Naive thymus-derived CD4-positive, alpha-beta T cell (primary cell): ENCODE results near the gene LAMC1. TPM values are rescaled to one million over a fixed set of nuclear protein-coding genes. Genes with fewer than 3 reads are reported as not detected.
"Not testable (repeated sequence)": the region's sequence is repeated elsewhere in the genome, so short reads cannot be mapped to it uniquely, and the experiment has no call there.

Source experiments
- ATAC-seq: fragments of 150-1000 bp; cut with Tn5 transposase; 2 replicates; pipeline ENCODE4 v1.10.0; 2021; ENCODE audit warnings: mild to moderate bottlenecking, moderate library complexity
- CTCF ChIA-PET: fragments of 350-600 bp; sonication (Branson Sonifier 250); formaldehyde crosslinking; loops from one replicate; lab custom pipeline; 2021; ENCODE audit warnings: antibody characterized with exemption; lab: Charles Lee
- POLR2A ChIA-PET: fragments of 350-600 bp; sonication (Branson Sonifier 250); formaldehyde crosslinking; loops from one replicate; lab custom pipeline; 2021; ENCODE audit warnings: antibody characterized with exemption, inconsistent platforms; lab: Charles Lee
- DNase-seq, 9 donors: peaks; one replicate each; pipeline versions ENCODE4 v3.0.0 to v3.0.0-alpha.2; 2020 to 2022; ENCODE audit warnings: mixed read lengths in 1 of 9
- H3K27ac ChIP-seq: one replicate; pipeline ENCODE4 v1.7.0; 2013; ENCODE audit warnings: mild to moderate bottlenecking, low read depth, low read length, moderate library complexity
- H3K27me3 ChIP-seq, 2 donors: one replicate each; pipeline ENCODE4 v1.7.0; 2013; ENCODE audit warnings: low read length in 2 of 2, mild to moderate bottlenecking in 2 of 2, moderate library complexity in 2 of 2; ENCODE audit not compliant: control insufficient read depth in 2 of 2, insufficient read depth in 2 of 2
- H3K36me3 ChIP-seq, 3 experiments: 1 replicate in 2 of 3; 2 replicates in 1 of 3; pipeline ENCODE4 v1.7.0; 2013; ENCODE audit warnings: low read length in 3 of 3, mild to moderate bottlenecking in 3 of 3, moderate library complexity in 1 of 3; ENCODE audit not compliant: insufficient read depth in 3 of 3, control insufficient read depth in 2 of 3
- H3K4me1 ChIP-seq, 2 donors: one replicate each; pipeline ENCODE4 v1.7.0; 2013; ENCODE audit warnings: low read length in 2 of 2, mild to moderate bottlenecking in 2 of 2, moderate library complexity in 1 of 2; ENCODE audit not compliant: control insufficient read depth in 2 of 2, insufficient read depth in 2 of 2
- H3K4me3 ChIP-seq: 2 replicates; pipeline ENCODE4 v1.7.0; 2013; ENCODE audit warnings: mild to moderate bottlenecking, low read length
- H3K9me3 ChIP-seq, 3 experiments: 1 replicate in 2 of 3; 2 replicates in 1 of 3; pipeline ENCODE4 v1.7.0; 2013; ENCODE audit warnings: low read length in 3 of 3; ENCODE audit not compliant: control insufficient read depth in 2 of 3
- H3K27ac Mint-ChIP-seq, 9 donors: one replicate each; pipeline ENCODE4 v1.8.0; 2020 to 2022; ENCODE audit warnings: mixed read lengths in 9 of 9, mild to moderate bottlenecking in 8 of 9, moderate library complexity in 5 of 9, inconsistent platforms in 2 of 9
- H3K27me3 Mint-ChIP-seq, 5 donors: one replicate each; pipeline ENCODE4 v1.8.0; 2021 to 2022; ENCODE audit warnings: mixed read lengths in 5 of 5, mild to moderate bottlenecking in 1 of 5
- H3K36me3 Mint-ChIP-seq, 5 donors: one replicate each; pipeline ENCODE4 v1.8.0; 2020 to 2022; ENCODE audit warnings: mixed read lengths in 5 of 5, mild to moderate bottlenecking in 3 of 5, inconsistent platforms in 1 of 5
- H3K4me1 Mint-ChIP-seq, 7 donors: one replicate each; pipeline ENCODE4 v1.8.0; 2020 to 2022; ENCODE audit warnings: mixed read lengths in 7 of 7, mild to moderate bottlenecking in 3 of 7, inconsistent platforms in 1 of 7
- H3K4me3 Mint-ChIP-seq, 10 donors: one replicate each; pipeline ENCODE4 v1.8.0; 2020 to 2022; ENCODE audit warnings: mild to moderate bottlenecking in 10 of 10, mixed read lengths in 10 of 10, moderate library complexity in 6 of 10, inconsistent platforms in 2 of 10
- H3K9me3 Mint-ChIP-seq, 11 donors: one replicate each; pipeline ENCODE4 v1.8.0; 2020 to 2022; ENCODE audit warnings: mixed read lengths in 11 of 11, mild to moderate bottlenecking in 4 of 11, inconsistent platforms in 1 of 11, moderate library complexity in 1 of 11
- intact Hi-C, 2 donors: fragments of 100-400 bp; cut with micrococcal nuclease; formaldehyde crosslinking; loops; one replicate each; pipeline ENCODE4 v1.15.1; 2023
- polyA plus RNA-seq, 2 donors: library from polyadenylated mRNA; unstranded; fragments of 300-500 nt; fragmentation: Illumina TruSeq; gene quantifications; one replicate each; pipeline ENCODE4 v1.2.3, GENCODE V29; 2021
- total RNA-seq, 6 experiments: library from RNA in 5 of 6; stranded (reverse) in 5 of 6; gene quantifications; 1 replicate in 5 of 6; 2 replicates in 1 of 6; pipeline ENCODE4 v1.2.3 and lab custom pipeline; 2021 to 2026

Gene LAMC1
- total and polyA plus RNA-seq, 7 experiments from 2014 or later = 0.02 to 1.3 (median 0.24) TPM; not detected in 2

DNA sequence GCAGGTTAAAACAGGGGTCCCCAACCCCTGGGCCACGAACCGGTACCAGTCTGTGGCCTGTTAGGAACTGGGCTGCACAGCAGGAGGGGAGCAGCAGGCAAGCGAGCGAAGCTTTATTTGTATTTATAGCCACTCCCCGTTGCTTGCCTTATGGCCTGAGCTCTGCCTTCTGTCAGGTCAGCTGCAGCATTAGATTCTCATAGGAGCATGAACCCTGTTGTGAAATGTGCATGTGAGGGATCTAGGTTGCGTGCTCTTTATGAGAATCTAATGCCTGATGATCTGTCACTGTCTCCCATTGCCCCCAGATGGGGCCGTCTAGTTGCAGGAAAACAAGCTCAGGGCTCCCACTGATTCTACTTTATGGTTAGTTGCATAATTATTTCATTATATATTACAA lies 49.4 kb downstream of the LAMC1 start:
- H3K9me3 Mint-ChIP-seq, H3K9me3 ChIP-seq, CTCF ChIA-PET, H3K27ac ChIP-seq, H3K27me3 ChIP-seq, DNase-seq, ATAC-seq, POLR2A ChIA-PET, H3K4me1 ChIP-seq, H3K4me1 Mint-ChIP-seq, H3K4me3 ChIP-seq, H3K36me3 Mint-ChIP-seq, H3K36me3 ChIP-seq, H3K4me3 Mint-ChIP-seq, H3K27ac Mint-ChIP-seq: not testable (repeated sequence)
- intact Hi-C loops = loop anchor here in 1 of 2 donors (5.0 kb wide), 1 partner anchor 1005 kb away; no protein-coding TSS in a partner anchor
- peaks cover 4 to 34% (median 13%) of the 10 kb centered on the region in 5 donors for H3K27me3 Mint-ChIP-seq

GRCh38 chr1:183073320-183073719 lies 50.1 kb downstream of the LAMC1 start:
- intact Hi-C loops = loop anchor here in 1 of 2 donors (5.0 kb wide), 1 partner anchor 1004 kb away; no protein-coding TSS in a partner anchor
- Mint-ChIP-seq H3K4me3 (no peak overlapping the region), H3K27ac (no peak overlapping the region), H3K9me3 (no peaks in the 10 kb centered on the region), H3K4me1 (peaks cover 0 to 8% (median 0%) of the 10 kb centered on the region in 7 donors), H3K36me3 (no peaks in the 10 kb centered on the region), H3K27me3 (peaks cover 4 to 34% (median 14%) of the 10 kb centered on the region in 5 donors)
- CTCF ChIA-PET = no interaction called here
- ATAC-seq (no peak), DNase-seq (no peak)
- Histone ChIP-seq H3K4me3 (no peak overlapping the region), H3K36me3 (no peaks in the 10 kb centered on the region), H3K27me3 (no peaks in the 10 kb centered on the region), H3K9me3 (no peaks in the 10 kb centered on the region), H3K4me1 (no peaks in the 10 kb centered on the region), H3K27ac (no peak overlapping the region)
- POLR2A ChIA-PET = no interaction called here

DNA sequence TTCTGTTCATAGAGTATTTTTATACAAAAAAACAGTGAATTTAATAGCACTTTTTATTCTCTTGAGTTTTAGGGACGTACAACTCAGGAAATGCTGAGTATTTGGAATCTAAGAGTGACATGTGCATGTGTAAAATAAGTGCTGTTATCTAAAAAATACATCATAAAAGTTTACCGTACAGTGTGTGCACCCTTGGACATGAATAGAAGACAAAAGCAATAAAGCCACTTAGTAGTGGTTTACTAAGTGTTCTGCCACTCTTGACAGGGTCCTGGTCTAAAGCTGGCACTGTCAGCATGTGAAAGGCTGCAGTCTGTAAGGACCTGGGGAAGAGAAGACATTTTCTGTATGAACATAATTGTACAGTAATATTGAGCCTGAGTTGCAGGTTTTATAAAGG lies 51.0 kb downstream of the LAMC1 start:
- no peaks in the 10 kb centered on the region for H3K9me3 Mint-ChIP-seq
- H3K27me3 Mint-ChIP-seq = peaks cover 4 to 34% (median 14%) of the 10 kb centered on the region in 5 donors
- Histone ChIP-seq H3K27ac (no peak overlapping the region), H3K4me1 (no peaks in the 10 kb centered on the region), H3K36me3 (no peaks in the 10 kb centered on the region), H3K9me3 (no peaks in the 10 kb centered on the region), H3K4me3 (no peak overlapping the region), H3K27me3 (no peaks in the 10 kb centered on the region)
- DNase-seq (no peak), ATAC-seq (no peak)
- ChIA-PET CTCF (interaction anchor here (0.6 kb wide), 1 partner anchor 10 kb away, joined by 6 read pairs; no protein-coding TSS in a partner anchor), POLR2A (no interaction called here)
- no peak overlapping the region for H3K27ac Mint-ChIP-seq
- H3K4me1 Mint-ChIP-seq = peaks cover 0 to 8% (median 0%) of the 10 kb centered on the region in 7 donors
- no peak overlapping the region for H3K4me3 Mint-ChIP-seq
- intact Hi-C loops = loop anchor here in 1 of 2 donors (5.0 kb wide), 1 partner anchor 1003 kb away; no protein-coding TSS in a partner anchor
- H3K36me3 Mint-ChIP-seq = no peaks in the 10 kb centered on the region

- no peaks in the 10 kb centered on the region for H3K36me3 Mint-ChIP-seq
- peaks cover 0 to 5% (median 0%) of the 10 kb centered on the region in 7 donors for H3K4me1 Mint-ChIP-seq
Measured at GRCh38 chr1:183075861-183076260, 52.6 kb downstream of the LAMC1 start.

DNA sequence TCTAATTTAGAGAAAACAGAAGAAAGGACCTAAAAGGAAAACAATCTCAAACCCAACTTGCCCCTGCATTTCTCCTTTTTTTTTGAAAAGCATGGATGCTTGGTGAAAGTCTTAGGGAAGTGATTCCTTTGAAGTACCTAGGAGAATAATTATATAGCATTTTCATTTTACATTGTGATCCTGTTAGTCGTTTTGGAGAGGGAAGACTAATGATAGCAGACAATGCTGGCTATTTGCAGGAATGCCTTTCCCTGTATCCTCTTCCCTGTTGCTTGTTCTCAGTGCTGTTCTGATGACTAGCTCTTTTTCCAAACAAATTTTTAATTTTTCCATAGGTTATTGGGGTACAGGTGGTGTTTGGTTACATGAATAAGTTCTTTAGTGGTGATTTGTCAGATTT lies 53.9 kb downstream of the LAMC1 start:
- POLR2A ChIA-PET = no interaction called here
- H3K27ac ChIP-seq = no peak overlapping the region
- no peaks in the 10 kb centered on the region for H3K4me1 Mint-ChIP-seq
- DNase-seq (no peak), ATAC-seq (no peak)
- no peak overlapping the region for H3K4me3 ChIP-seq
- CTCF ChIA-PET = interaction anchor here (0.6 kb wide), 1 partner anchor 339 kb away, joined by 3 read pairs; no protein-coding TSS in a partner anchor
- H3K27me3 ChIP-seq = no peaks in the 10 kb centered on the region
- no peaks in the 10 kb centered on the region for H3K9me3 ChIP-seq
- H3K27ac Mint-ChIP-seq = no peak overlapping the region
- no peaks in the 10 kb centered on the region for H3K9me3 Mint-ChIP-seq
- H3K4me1 ChIP-seq = no peaks in the 10 kb centered on the region
- H3K36me3 ChIP-seq = no peaks in the 10 kb centered on the region
- H3K36me3 Mint-ChIP-seq = no peaks in the 10 kb centered on the region
- peaks cover 4 to 22% (median 7%) of the 10 kb centered on the region in 5 donors for H3K27me3 Mint-ChIP-seq
- H3K4me3 Mint-ChIP-seq = no peak overlapping the region
- intact Hi-C loops = no loop called here

More at GRCh38 chr1:183075861-183076260, 52.6 kb downstream of the LAMC1 start:
- intact Hi-C loops = no loop called here
- Mint-ChIP-seq H3K9me3 (no peaks in the 10 kb centered on the region), H3K27me3 (peaks cover 4 to 22% (median 9%) of the 10 kb centered on the region in 5 donors), H3K4me3 (no peak overlapping the region), H3K27ac (no peak overlapping the region)
- no peak overlapping the region for H3K4me3 ChIP-seq
- H3K4me1 ChIP-seq = no peaks in the 10 kb centered on the region
- no peaks in the 10 kb centered on the region for H3K9me3 ChIP-seq
- no peak overlapping the region for H3K27ac ChIP-seq
- no peaks in the 10 kb centered on the region for H3K36me3 ChIP-seq
- H3K27me3 ChIP-seq = no peaks in the 10 kb centered on the region
- ChIA-PET CTCF (no interaction called here), POLR2A (no interaction called here)
- DNase-seq (no peak), ATAC-seq (no peak)

GRCh38 chr1:183079712-183080388 lies 56.6 kb downstream of the LAMC1 start:
- H3K27me3 Mint-ChIP-seq = peaks cover 5 to 18% (median 8%) of the 10 kb centered on the region in 5 donors

GRCh38 chr1:183080406-183080805 lies 57.2 kb downstream of the LAMC1 start:
- ChIA-PET POLR2A (no interaction called here), CTCF (no interaction called here)

More at GRCh38 chr1:183079712-183080388, 56.6 kb downstream of the LAMC1 start:
- H3K4me1 Mint-ChIP-seq = no peaks in the 10 kb centered on the region
- Histone ChIP-seq H3K9me3 (no peaks in the 10 kb centered on the region), H3K27ac (no peak overlapping the region), H3K4me1 (no peaks in the 10 kb centered on the region), H3K36me3 (no peaks in the 10 kb centered on the region), H3K27me3 (no peaks in the 10 kb centered on the region), H3K4me3 (no peak overlapping the region)
- ATAC-seq (no peak), DNase-seq (no peak)
- POLR2A ChIA-PET = no interaction called here
- intact Hi-C loops = no loop called here
- H3K4me3 Mint-ChIP-seq = no peak overlapping the region
- H3K27ac Mint-ChIP-seq = no peak overlapping the region
- H3K9me3 Mint-ChIP-seq = no peaks in the 10 kb centered on the region
- H3K36me3 Mint-ChIP-seq = no peaks in the 10 kb centered on the region
- CTCF ChIA-PET = no interaction called here

More at GRCh38 chr1:183080406-183080805, 57.2 kb downstream of the LAMC1 start:
- H3K4me1 Mint-ChIP-seq = no peaks in the 10 kb centered on the region
- peaks cover 5 to 19% (median 8%) of the 10 kb centered on the region in 5 donors for H3K27me3 Mint-ChIP-seq
- intact Hi-C loops = no loop called here
- H3K36me3 Mint-ChIP-seq = no peaks in the 10 kb centered on the region
- Histone ChIP-seq H3K9me3 (no peaks in the 10 kb centered on the region), H3K36me3 (no peaks in the 10 kb centered on the region), H3K4me3 (no peak overlapping the region), H3K27me3 (no peaks in the 10 kb centered on the region), H3K4me1 (no peaks in the 10 kb centered on the region), H3K27ac (no peak overlapping the region)
- no peak overlapping the region for H3K4me3 Mint-ChIP-seq
- DNase-seq = no peak
- H3K9me3 Mint-ChIP-seq = no peaks in the 10 kb centered on the region
- H3K27ac Mint-ChIP-seq = no peak overlapping the region
- ATAC-seq = no peak
